WTC11 (cell line): ENCODE results near the gene PEX5. TPM values are rescaled to one million over a fixed set of nuclear protein-coding genes. Genes with fewer than 3 reads are reported as not detected.

Experiments
- ATAC-seq: fragments of 200-7000 bp; cut with Tn5 transposase; 2 replicates; pipeline ENCODE4 v1.10.0; 2021; ENCODE audit warnings: mild to moderate bottlenecking, moderate library complexity
- CTCF ChIA-PET: fragments of 300-600 bp; sonication (Branson Sonifier 250); formaldehyde crosslinking; loops from one replicate; lab custom pipeline; 2021; ENCODE audit warnings: antibody characterized with exemption; lab: Charles Lee
- POLR2A ChIA-PET: fragments of 350-600 bp; sonication (Branson Sonifier 250); formaldehyde crosslinking; loops from one replicate; lab custom pipeline; 2021; ENCODE audit warnings: antibody characterized with exemption; lab: Charles Lee
- DNase-seq: peaks from one replicate; pipeline ENCODE4 v3.0.0; 2021; ENCODE audit warnings: low spot score
- H3K27ac Mint-ChIP-seq: 2 replicates; pipeline ENCODE4 v1.8.0; 2021; ENCODE audit warnings: mixed read lengths
- H3K27me3 Mint-ChIP-seq: 2 replicates; pipeline ENCODE4 v1.8.0; 2021; ENCODE audit warnings: low read depth, mild to moderate bottlenecking, moderate library complexity, mixed read lengths
- H3K36me3 Mint-ChIP-seq: 2 replicates; pipeline ENCODE4 v1.8.0; 2021; ENCODE audit warnings: mixed read lengths
- H3K4me1 Mint-ChIP-seq: 2 replicates; pipeline ENCODE4 v1.8.0; 2022; ENCODE audit warnings: mixed read lengths
- H3K4me3 Mint-ChIP-seq: 2 replicates; pipeline ENCODE4 v1.8.0; 2021; ENCODE audit warnings: mild to moderate bottlenecking, moderate library complexity, mixed read lengths
- H3K9me3 Mint-ChIP-seq: 2 replicates; pipeline ENCODE4 v1.8.0; 2021; ENCODE audit warnings: mixed read lengths
- CREM ChIP-seq: sonication (generic); formaldehyde crosslinking; IDR thresholded peaks from 2 replicates; pipeline ENCODE4 v1.8.1; 2022; ENCODE audit warnings: mild to moderate bottlenecking, missing genetic modification reagents, moderate library complexity
- CTCF ChIP-seq: fragments of 200-600 bp; IDR thresholded peaks from 2 replicates; pipeline ENCODE4 v1.8.0; 2022; ENCODE audit warnings: antibody characterized with exemption
- ELF4 ChIP-seq: sonication (generic); formaldehyde crosslinking; IDR thresholded peaks from 2 replicates; pipeline ENCODE4 v1.8.1; 2022; ENCODE audit warnings: low read depth, mild to moderate bottlenecking, moderate library complexity, missing genetic modification reagents
- ERG ChIP-seq: fragments of 250-450 bp; sonication (Bioruptor Pico); IDR thresholded peaks from 2 replicates; pipeline ENCODE4 v1.8.0; 2021; ENCODE audit warnings: mild to moderate bottlenecking
- ESRRA ChIP-seq: sonication (generic); formaldehyde crosslinking; IDR thresholded peaks from 2 replicates; pipeline ENCODE4 v1.8.1; 2022; ENCODE audit warnings: mild to moderate bottlenecking, missing genetic modification reagents, borderline replicate concordance
- HMGXB4 ChIP-seq: sonication (generic); formaldehyde crosslinking; IDR thresholded peaks from 2 replicates; pipeline ENCODE4 v1.8.1; 2023; ENCODE audit warnings: mild to moderate bottlenecking, moderate library complexity, missing genetic modification reagents
- MLX ChIP-seq: sonication (generic); formaldehyde crosslinking; IDR thresholded peaks from 2 replicates; pipeline ENCODE4 v1.8.1; 2023; ENCODE audit warnings: mild to moderate bottlenecking, missing genetic modification reagents, moderate library complexity
- MYBL2 ChIP-seq: sonication (generic); formaldehyde crosslinking; IDR thresholded peaks from 2 replicates; pipeline ENCODE4 v1.8.1; 2023; ENCODE audit warnings: mild to moderate bottlenecking, moderate library complexity, missing genetic modification reagents
- NFATC4 ChIP-seq: fragments of 250-450 bp; sonication (Bioruptor Pico); IDR thresholded peaks from 2 replicates; pipeline ENCODE4 v1.9.0; 2021; ENCODE audit warnings: mild to moderate bottlenecking
- NR1H2 ChIP-seq: sonication (generic); formaldehyde crosslinking; IDR thresholded peaks from 2 replicates; pipeline ENCODE4 v1.9.0; 2021; ENCODE audit warnings: mild to moderate bottlenecking, moderate library complexity, missing genetic modification reagents
- PREB ChIP-seq: sonication (generic); formaldehyde crosslinking; IDR thresholded peaks from 2 replicates; pipeline ENCODE4 v1.8.1; 2022; ENCODE audit warnings: mild to moderate bottlenecking, missing genetic modification reagents, moderate library complexity, borderline replicate concordance
- TEAD1 ChIP-seq: sonication (generic); formaldehyde crosslinking; IDR thresholded peaks from 2 replicates; pipeline ENCODE4 v1.8.0; 2022; ENCODE audit warnings: mild to moderate bottlenecking, missing genetic modification reagents
- TEAD4 ChIP-seq: sonication (generic); formaldehyde crosslinking; IDR thresholded peaks from 2 replicates; pipeline ENCODE4 v1.8.0; 2022; ENCODE audit warnings: mild to moderate bottlenecking, missing genetic modification reagents
- ZBTB21 ChIP-seq: sonication (generic); formaldehyde crosslinking; IDR thresholded peaks from 2 replicates; pipeline ENCODE4 v1.8.1; 2023; ENCODE audit warnings: mild to moderate bottlenecking, missing genetic modification reagents, borderline replicate concordance
- ZNF121 ChIP-seq: sonication (generic); formaldehyde crosslinking; IDR thresholded peaks from 2 replicates; pipeline ENCODE4 v1.8.0; 2023; ENCODE audit warnings: missing genetic modification reagents
- ZNF232 ChIP-seq: sonication (generic); formaldehyde crosslinking; IDR thresholded peaks from 2 replicates; pipeline ENCODE4 v1.8.0; 2022; ENCODE audit warnings: mild to moderate bottlenecking, missing genetic modification reagents
- ZNF396 ChIP-seq: fragments of 250-450 bp; sonication (Bioruptor Pico); IDR thresholded peaks from 2 replicates; pipeline ENCODE4 v1.8.0; 2021; ENCODE audit warnings: mild to moderate bottlenecking, moderate library complexity, borderline replicate concordance
- ZNF423 ChIP-seq: fragments of 250-450 bp; sonication (Bioruptor Pico); IDR thresholded peaks from 2 replicates; pipeline ENCODE4 v2.1.2; 2022; ENCODE audit warnings: mild to moderate bottlenecking, moderate library complexity
- ZNF671 ChIP-seq: fragments of 250-450 bp; sonication (Bioruptor Pico); IDR thresholded peaks from 2 replicates; pipeline ENCODE4 v1.8.0; 2021; ENCODE audit warnings: mild to moderate bottlenecking
- total RNA-seq: library from RNA; stranded (reverse); gene quantifications from 3 replicates; pipeline ENCODE4 v1.2.3, GENCODE V29; 2021

The PEX5 gene
- total RNA-seq, 1 experiment from 2014 or later: 68.9 TPM

- CTCF ChIA-PET: interaction anchor here (0.6 to 2.2 kb wide), 13 partner anchors 27 to 316 kb away, joined by 3 to 13 read pairs (median 4); partner anchors contain the start of genes C1RL, C1S and SPSB2
- peak overlapping the region; percentile 87 for H3K4me3 Mint-ChIP-seq
- POLR2A ChIA-PET: interaction anchor here (0.8 kb wide), 1 partner anchor 21 kb away, joined by 3 read pairs; no protein-coding TSS in a partner anchor
These were observed 706 bp upstream of the PEX5 start for GRCh38 chr12:7188562-7189397.

GRCh38 chr12:7190268-7191055, 976 bp downstream of the PEX5 start:
- H3K36me3 Mint-ChIP-seq: peaks cover 32% of the 10 kb centered on the region
- ATAC-seq (peak; percentile 5), DNase-seq (peak; percentile 24)
- peaks cover 29% of the 10 kb centered on the region for H3K4me1 Mint-ChIP-seq
- H3K4me3 Mint-ChIP-seq: peak overlapping the region; percentile 87
- no peak overlapping the region for H3K27ac Mint-ChIP-seq
- POLR2A ChIA-PET: no interaction called here
- H3K27me3 Mint-ChIP-seq: peaks cover 2% of the 10 kb centered on the region; the same call in 1 of the 2 replicates
- peaks cover 3% of the 10 kb centered on the region; the same call in 1 of the 2 replicates for H3K9me3 Mint-ChIP-seq
- CTCF ChIA-PET: interaction anchor here (0.6 to 2.2 kb wide), 5 partner anchors 45 to 452 kb away, joined by 3 to 12 read pairs (median 3); no protein-coding TSS in a partner anchor
- no peak for TF ChIP-seq NR1H2 (CRISPR knock-in tag)
- TF ChIP-seq ERG: no peak
- TF ChIP-seq ZBTB21 (CRISPR knock-in tag): no peak
- TF ChIP-seq ZNF232 (CRISPR knock-in tag): no peak
- TF ChIP-seq MLX (CRISPR knock-in tag): no peak
- no peak for TF ChIP-seq PREB (CRISPR knock-in tag)
- TF ChIP-seq CTCF: no peak
- TF ChIP-seq ZNF121 (CRISPR knock-in tag): no peak
- TF ChIP-seq ZNF423 (CRISPR knock-in tag): no peak
- no peak for TF ChIP-seq ELF4 (CRISPR knock-in tag)
- TF ChIP-seq TEAD4 (CRISPR knock-in tag): no peak

More at GRCh38 chr12:7188562-7189397, 706 bp upstream of the PEX5 start:
- Mint-ChIP-seq H3K36me3 (peaks cover 20% of the 10 kb centered on the region), H3K27ac (no peak overlapping the region), H3K27me3 (peaks cover 2% of the 10 kb centered on the region), H3K4me1 (peaks cover 29% of the 10 kb centered on the region), H3K9me3 (peaks cover 3% of the 10 kb centered on the region; the same call in 1 of the 2 replicates)
- peak; percentile 91 for DNase-seq
- TF ChIP-seq ZNF671 (CRISPR knock-in tag): no peak
- TF ChIP-seq ZNF396 (CRISPR knock-in tag): no peak
- peak; percentile 69 for TF ChIP-seq HMGXB4
- no peak for TF ChIP-seq ESRRA
- no peak for TF ChIP-seq NFATC4
- peak; percentile 57 for TF ChIP-seq CREM (CRISPR knock-in tag)
- TF ChIP-seq MLX (CRISPR knock-in tag): no peak
- TF ChIP-seq TEAD1: 0 out of 2 replicates have a peak, but pooled peaks have one; percentile 39
- TF ChIP-seq MYBL2 (CRISPR knock-in tag): no peak
- TF ChIP-seq CTCF: 0 out of 2 replicates have a peak, but pooled peaks have one; percentile 30
- ATAC-seq: peak; percentile 74
